Stimulated activated CD8-positive, alpha-beta memory T cell treated with anti-CD3 and anti-CD28 coated beads, Interleukin-4, amount 100 ng/mL, for 4 hours (primary cell): ENCODE results near the gene ACSBG1.
"Not testable (repeated sequence)": the region's sequence is repeated elsewhere in the genome, so short reads cannot be mapped to it uniquely, and the experiment has no call there.

Experiments used
- DNase-seq, 2 donors: peaks; one replicate each; pipeline ENCODE4 v3.0.0-alpha.2; 2020; ENCODE audit warnings: low read depth in 2 of 2, low spot score in 1 of 2

ACSBG1 gene

GRCh38 chr15:78170848-78171773 is 63.3 kb downstream of the ACSBG1 start:
- no peak for DNase-seq

- no peak for DNase-seq
These were observed 65.8 kb downstream of the ACSBG1 start for GRCh38 chr15:78168608-78169007.

GRCh38 chr15:78167227-78167888 is 67.0 kb downstream of the ACSBG1 start:
- DNase-seq = no peak

GRCh38 chr15:78164010-78164409 is 70.4 kb downstream of the ACSBG1 start:
- no peak for DNase-seq

GRCh38 chr15:78162038-78162437 is 72.3 kb downstream of the ACSBG1 start:
- peak in 1 of 2 donors; percentile 47 for DNase-seq

GRCh38 chr15:78159395-78159794 is 75.0 kb downstream of the ACSBG1 start:
- DNase-seq = no peak

- no peak for DNase-seq
These were observed 77.2 kb downstream of the ACSBG1 start for GRCh38 chr15:78157203-78157602.

- no peak for DNase-seq
These were observed 77.7 kb downstream of the ACSBG1 start for GRCh38 chr15:78156653-78157052.

GRCh38 chr15:78155355-78155939 is 78.9 kb downstream of the ACSBG1 start:
- no peak for DNase-seq

GRCh38 chr15:78154955-78155354 is 79.4 kb downstream of the ACSBG1 start:
- DNase-seq = no peak

GRCh38 chr15:78151075-78151474 is 83.3 kb downstream of the ACSBG1 start:
- not testable (repeated sequence) for DNase-seq

- DNase-seq = no peak
These were observed 84.3 kb downstream of the ACSBG1 start for GRCh38 chr15:78149805-78150751.

GRCh38 chr15:78149068-78149804 is 85.1 kb downstream of the ACSBG1 start, which contains the start of gene IDH3A:
IDH3A (plus strand) TSS chr15:78149362; CDS start chr15:78149404, 42 bp downstream.
- DNase-seq = peak; percentile 99 to 100

- no peak for DNase-seq
These were observed 85.8 kb downstream of the ACSBG1 start for GRCh38 chr15:78148392-78149067.

- DNase-seq = no peak
These were observed 86.8 kb downstream of the ACSBG1 start for GRCh38 chr15:78147566-78147965.

- DNase-seq = no peak
These were observed 87.8 kb downstream of the ACSBG1 start for GRCh38 chr15:78146425-78147154.

GRCh38 chr15:78142332-78142731 is 92.0 kb downstream of the ACSBG1 start:
- DNase-seq = no peak

- no peak for DNase-seq
These were observed 94.1 kb downstream of the ACSBG1 start for GRCh38 chr15:78140292-78140691.

GRCh38 chr15:78139578-78139977 is 94.8 kb downstream of the ACSBG1 start:
- DNase-seq = no peak
